ENCODE data around the gene TMOD1.

Gene TMOD1

DNA sequence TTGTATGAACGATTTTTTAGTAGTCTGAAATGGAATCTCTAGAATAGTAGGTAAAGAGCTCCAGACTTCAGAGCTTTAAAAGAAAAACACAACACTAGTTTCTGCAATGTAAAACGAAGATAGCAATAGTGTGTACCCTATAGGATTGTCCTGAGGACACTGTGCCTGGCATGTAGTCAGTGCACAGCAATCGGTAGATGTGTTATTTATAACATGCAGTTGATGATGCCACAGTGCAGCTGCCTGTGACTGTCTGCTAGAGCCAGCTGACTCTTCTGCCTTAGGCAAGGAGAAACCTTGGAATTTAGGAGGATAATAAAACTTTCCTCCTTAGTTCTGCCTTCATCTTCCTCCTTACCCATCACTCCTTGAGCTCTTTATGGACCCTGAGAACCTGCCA lies 27.7 kb upstream of the TMOD1 start:
- TF ChIP-seq ZFX (IDR thresholded peaks at IDR 0.05; ENCODE audit: borderline replicate concordance) = no peak
- TF ChIP-seq, protein P1, sequence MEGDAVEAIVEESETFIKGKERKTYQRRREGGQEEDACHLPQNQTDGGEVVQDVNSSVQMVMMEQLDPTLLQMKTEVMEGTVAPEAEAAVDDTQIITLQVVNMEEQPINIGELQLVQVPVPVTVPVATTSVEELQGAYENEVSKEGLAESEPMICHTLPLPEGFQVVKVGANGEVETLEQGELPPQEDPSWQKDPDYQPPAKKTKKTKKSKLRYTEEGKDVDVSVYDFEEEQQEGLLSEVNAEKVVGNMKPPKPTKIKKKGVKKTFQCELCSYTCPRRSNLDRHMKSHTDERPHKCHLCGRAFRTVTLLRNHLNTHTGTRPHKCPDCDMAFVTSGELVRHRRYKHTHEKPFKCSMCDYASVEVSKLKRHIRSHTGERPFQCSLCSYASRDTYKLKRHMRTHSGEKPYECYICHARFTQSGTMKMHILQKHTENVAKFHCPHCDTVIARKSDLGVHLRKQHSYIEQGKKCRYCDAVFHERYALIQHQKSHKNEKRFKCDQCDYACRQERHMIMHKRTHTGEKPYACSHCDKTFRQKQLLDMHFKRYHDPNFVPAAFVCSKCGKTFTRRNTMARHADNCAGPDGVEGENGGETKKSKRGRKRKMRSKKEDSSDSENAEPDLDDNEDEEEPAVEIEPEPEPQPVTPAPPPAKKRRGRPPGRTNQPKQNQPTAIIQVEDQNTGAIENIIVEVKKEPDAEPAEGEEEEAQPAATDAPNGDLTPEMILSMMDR (IDR thresholded peaks at IDR 0.05) = no peak
- no peak overlapping the region for H3K27ac ChIP-seq

DNA sequence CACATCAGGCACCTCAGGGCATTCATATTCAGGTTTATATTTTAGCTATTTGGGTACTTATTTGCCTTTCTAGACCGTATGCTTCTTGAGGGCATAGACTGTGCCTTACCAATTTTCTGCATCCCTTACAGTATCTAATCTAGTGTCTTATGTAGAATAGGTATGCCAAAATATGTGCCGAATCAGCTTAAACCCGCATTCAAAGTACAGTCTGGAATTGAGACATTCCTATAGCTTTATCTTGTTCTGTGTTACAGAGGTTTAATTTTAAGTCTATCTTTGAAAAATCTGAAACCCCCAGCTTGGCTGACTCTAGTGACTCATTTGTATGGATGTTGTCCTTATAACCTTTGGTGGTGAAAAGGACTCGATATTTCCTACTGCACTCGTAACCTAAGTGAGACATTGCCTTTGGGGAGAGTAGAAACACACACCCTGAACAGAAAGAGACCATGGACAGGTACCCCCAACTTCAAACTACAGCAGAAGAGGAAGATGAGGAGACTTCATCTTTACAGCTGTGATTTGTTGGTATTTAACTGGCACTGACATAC lies 27.0 kb upstream of the TMOD1 start:
- no peak for TF ChIP-seq ZFX (IDR thresholded peaks at IDR 0.05; ENCODE audit: borderline replicate concordance)
- TF ChIP-seq, protein P1 (IDR thresholded peaks at IDR 0.05) = no peak

DNA sequence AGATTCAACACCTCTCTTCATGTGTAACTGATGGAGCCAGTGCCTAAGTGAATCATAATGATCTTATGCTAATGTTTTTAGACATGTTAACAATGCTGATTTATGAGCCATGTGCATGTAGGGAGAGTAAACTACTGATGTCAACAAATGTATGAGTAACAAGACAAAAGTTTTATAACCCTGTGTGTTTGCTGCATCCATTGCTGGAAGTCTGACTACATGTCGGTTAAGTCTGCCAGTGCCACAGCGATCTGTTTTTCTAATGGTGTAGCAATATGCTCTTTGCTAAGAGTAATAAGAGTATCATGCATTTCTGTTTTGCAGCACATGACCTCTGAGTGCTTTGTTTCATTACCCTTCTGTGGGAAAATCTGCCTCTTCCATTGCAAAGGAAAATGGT lies 26.4 kb upstream of the TMOD1 start:
- no peak for TF ChIP-seq ZFX (IDR thresholded peaks at IDR 0.05; ENCODE audit: borderline replicate concordance)
- TF ChIP-seq, protein P1 (IDR thresholded peaks at IDR 0.05) = no peak
- H3K27ac ChIP-seq = no peak overlapping the region

More for the DNA sequence above, 27.0 kb upstream of the TMOD1 start:
- no peak overlapping the region for H3K27ac ChIP-seq

DNA sequence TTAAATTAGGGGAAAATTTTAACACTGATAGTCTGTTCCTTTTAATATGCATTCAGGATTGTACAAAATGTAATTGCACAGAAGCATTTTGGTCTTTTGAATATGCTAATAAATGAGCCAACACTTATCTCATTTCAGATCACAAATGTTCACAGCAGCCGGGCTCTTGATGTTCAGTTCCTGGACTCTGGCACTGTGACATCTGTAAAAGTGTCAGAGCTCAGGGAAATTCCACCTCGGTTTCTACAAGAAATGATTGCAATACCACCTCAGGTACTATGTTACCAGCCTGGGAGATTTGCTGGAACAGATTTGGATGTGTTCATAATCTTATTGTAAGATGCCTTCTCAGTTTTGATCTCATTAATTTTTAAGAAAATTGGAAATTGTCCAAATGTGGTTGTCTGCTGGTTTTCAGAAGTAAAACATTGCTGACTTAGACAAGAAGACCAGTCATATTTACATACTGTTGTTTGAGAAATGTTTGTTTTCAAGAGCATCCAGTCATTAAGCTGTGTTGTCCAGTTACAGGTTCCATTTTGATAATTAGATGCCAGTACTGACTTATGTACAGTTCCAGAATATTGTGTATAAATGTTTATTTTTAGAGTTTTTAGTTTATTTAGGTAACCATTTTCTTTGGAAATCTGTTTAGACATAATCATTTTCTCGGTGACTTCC lies 23.0 kb upstream of the TMOD1 start:
- H3K27ac ChIP-seq = peak overlapping the region; percentile 38
- no peak for TF ChIP-seq ZFX (IDR thresholded peaks at IDR 0.05; ENCODE audit: borderline replicate concordance)
- TF ChIP-seq, protein P1 (IDR thresholded peaks at IDR 0.05) = no peak

DNA sequence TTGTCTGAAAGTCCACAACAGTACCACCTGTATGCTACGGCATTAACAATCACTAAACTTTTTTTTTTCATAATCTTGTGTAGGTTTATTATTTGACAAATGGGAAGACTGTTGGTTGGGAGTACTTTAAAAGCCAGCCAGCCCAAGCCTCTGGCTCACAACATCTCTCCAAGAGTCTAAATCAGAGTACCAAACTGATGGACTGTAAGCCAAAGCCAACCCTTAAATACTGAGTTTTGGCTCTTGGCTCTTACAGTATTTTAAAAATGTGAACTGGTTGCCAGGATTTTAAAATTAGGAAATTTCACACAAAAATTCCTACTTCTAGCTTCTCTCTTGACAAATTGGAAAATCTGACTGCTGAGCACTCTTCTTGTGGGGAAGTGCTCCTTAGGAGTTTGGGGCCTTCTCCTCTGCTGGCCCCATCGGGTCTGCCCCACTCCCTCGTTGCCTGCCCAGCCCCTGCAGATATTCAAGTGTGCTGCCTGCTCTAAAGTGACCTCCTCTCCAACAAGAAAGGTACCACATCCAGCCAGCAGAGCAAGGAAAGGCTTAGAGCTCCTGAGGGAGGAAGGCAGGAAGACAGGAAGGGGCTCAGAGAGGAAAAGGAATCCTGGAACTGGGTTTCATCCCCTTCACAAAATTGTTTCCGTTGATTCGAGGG lies 21.8 kb upstream of the TMOD1 start:
- no peak overlapping the region for H3K27ac ChIP-seq
- TF ChIP-seq, protein P1 (IDR thresholded peaks at IDR 0.05) = no peak
- TF ChIP-seq ZFX (IDR thresholded peaks at IDR 0.05; ENCODE audit: borderline replicate concordance) = no peak

DNA sequence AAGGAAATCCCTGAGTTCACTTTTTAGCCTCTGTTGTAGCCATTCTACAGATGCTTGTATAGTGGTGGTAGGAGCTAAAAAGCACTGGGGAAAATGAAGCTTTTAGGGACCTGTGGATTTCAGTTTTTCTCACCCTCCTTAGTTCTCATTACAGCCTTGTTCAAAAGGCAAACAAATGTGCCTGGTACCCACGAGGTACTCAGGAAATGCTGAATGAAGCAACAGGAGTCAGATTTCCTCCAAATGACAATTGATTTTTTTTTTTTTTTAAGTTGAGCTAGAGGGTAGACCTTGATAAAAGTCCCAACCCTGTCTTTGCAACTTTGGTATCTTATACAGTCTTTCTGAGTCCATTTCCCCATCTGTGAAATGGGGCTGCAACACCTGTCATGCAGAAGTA lies 21.3 kb upstream of the TMOD1 start:
- no peak overlapping the region for H3K27ac ChIP-seq
- TF ChIP-seq ZFX (IDR thresholded peaks at IDR 0.05; ENCODE audit: borderline replicate concordance) = no peak
- TF ChIP-seq, protein P1 (IDR thresholded peaks at IDR 0.05) = no peak

DNA sequence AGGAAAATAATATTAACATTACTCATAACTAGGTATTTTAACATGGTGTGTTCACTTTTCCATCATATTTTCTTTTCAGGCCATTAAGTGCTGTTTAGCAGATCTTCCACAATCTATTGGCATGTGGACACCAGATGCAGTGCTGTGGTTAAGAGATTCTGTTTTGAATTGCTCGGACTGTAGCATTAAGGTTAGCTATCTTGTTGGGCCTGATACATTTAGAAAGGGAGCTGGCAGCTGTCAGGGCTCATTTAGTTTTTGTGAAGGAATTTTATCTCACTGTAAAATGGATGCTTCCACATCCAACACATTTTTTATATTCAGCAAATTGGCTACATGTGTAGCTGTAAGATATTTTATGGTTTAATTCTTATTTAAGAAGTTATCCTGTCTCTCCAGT lies 20.7 kb upstream of the TMOD1 start:
- no peak for TF ChIP-seq ZFX (IDR thresholded peaks at IDR 0.05; ENCODE audit: borderline replicate concordance)
- TF ChIP-seq, protein P1 (IDR thresholded peaks at IDR 0.05) = no peak
- H3K27ac ChIP-seq = no peak overlapping the region

All from 22Rv1 (cell line).